ENCODE measurements around the gene PLPP2.

DNA sequence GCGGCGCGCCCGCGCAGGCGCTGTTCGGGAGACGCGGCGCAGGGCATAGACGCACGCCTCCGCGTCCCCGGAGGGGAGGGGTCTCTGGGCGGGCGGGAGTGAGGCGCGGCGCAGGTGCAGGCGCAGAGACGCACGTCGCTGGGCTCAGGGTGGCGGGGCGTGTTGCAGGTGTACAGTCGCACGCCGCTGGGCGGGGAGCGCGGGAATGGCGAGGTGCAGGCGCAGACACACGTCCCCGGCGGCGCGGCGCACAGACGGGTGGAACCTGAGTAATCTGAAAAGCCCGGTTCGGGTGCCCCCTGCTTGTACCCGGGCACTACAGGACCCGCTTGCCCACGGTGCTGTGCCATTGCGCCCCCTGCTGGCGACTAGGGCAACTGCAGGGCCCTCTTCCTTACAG is 44.7 kb downstream of the PLPP2 start:
- no peak for TF ChIP-seq EZH2 (IDR thresholded peaks at IDR 0.05; ENCODE audit: low read length, unreplicated experiment)
- TF ChIP-seq, protein P1, sequence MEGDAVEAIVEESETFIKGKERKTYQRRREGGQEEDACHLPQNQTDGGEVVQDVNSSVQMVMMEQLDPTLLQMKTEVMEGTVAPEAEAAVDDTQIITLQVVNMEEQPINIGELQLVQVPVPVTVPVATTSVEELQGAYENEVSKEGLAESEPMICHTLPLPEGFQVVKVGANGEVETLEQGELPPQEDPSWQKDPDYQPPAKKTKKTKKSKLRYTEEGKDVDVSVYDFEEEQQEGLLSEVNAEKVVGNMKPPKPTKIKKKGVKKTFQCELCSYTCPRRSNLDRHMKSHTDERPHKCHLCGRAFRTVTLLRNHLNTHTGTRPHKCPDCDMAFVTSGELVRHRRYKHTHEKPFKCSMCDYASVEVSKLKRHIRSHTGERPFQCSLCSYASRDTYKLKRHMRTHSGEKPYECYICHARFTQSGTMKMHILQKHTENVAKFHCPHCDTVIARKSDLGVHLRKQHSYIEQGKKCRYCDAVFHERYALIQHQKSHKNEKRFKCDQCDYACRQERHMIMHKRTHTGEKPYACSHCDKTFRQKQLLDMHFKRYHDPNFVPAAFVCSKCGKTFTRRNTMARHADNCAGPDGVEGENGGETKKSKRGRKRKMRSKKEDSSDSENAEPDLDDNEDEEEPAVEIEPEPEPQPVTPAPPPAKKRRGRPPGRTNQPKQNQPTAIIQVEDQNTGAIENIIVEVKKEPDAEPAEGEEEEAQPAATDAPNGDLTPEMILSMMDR (conservative IDR thresholded peaks at IDR 0.05; ENCODE audit: low read depth, low read length) = no peak

Data from PC-3 (cell line).